ENCODE measurements around the gene HDAC4.

DNA sequence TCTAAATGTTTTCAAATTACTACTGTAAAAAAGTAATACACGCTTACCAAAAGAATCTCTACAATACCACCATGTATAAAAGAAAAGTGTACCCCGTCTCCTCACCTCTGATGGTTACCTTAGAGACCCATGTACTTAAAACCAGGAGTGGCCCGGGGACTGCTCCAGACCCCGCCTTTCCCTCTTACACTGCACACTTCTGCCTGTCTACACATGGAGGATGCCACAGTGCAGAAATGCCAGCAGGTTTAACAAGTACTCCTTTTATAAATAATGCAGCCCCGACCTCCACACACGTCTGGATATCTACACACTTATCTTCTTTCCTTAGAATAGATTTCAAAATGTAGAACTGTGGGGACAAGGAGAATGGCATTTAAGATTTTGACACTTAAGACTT is 5.3 kb downstream of the HDAC4 start:
- TF ChIP-seq, protein P1, sequence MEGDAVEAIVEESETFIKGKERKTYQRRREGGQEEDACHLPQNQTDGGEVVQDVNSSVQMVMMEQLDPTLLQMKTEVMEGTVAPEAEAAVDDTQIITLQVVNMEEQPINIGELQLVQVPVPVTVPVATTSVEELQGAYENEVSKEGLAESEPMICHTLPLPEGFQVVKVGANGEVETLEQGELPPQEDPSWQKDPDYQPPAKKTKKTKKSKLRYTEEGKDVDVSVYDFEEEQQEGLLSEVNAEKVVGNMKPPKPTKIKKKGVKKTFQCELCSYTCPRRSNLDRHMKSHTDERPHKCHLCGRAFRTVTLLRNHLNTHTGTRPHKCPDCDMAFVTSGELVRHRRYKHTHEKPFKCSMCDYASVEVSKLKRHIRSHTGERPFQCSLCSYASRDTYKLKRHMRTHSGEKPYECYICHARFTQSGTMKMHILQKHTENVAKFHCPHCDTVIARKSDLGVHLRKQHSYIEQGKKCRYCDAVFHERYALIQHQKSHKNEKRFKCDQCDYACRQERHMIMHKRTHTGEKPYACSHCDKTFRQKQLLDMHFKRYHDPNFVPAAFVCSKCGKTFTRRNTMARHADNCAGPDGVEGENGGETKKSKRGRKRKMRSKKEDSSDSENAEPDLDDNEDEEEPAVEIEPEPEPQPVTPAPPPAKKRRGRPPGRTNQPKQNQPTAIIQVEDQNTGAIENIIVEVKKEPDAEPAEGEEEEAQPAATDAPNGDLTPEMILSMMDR (IDR thresholded peaks at IDR 0.05; ENCODE audit: insufficient read depth, low read length): no peak
- TF ChIP-seq, protein P2, sequence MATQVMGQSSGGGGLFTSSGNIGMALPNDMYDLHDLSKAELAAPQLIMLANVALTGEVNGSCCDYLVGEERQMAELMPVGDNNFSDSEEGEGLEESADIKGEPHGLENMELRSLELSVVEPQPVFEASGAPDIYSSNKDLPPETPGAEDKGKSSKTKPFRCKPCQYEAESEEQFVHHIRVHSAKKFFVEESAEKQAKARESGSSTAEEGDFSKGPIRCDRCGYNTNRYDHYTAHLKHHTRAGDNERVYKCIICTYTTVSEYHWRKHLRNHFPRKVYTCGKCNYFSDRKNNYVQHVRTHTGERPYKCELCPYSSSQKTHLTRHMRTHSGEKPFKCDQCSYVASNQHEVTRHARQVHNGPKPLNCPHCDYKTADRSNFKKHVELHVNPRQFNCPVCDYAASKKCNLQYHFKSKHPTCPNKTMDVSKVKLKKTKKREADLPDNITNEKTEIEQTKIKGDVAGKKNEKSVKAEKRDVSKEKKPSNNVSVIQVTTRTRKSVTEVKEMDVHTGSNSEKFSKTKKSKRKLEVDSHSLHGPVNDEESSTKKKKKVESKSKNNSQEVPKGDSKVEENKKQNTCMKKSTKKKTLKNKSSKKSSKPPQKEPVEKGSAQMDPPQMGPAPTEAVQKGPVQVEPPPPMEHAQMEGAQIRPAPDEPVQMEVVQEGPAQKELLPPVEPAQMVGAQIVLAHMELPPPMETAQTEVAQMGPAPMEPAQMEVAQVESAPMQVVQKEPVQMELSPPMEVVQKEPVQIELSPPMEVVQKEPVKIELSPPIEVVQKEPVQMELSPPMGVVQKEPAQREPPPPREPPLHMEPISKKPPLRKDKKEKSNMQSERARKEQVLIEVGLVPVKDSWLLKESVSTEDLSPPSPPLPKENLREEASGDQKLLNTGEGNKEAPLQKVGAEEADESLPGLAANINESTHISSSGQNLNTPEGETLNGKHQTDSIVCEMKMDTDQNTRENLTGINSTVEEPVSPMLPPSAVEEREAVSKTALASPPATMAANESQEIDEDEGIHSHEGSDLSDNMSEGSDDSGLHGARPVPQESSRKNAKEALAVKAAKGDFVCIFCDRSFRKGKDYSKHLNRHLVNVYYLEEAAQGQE (IDR thresholded peaks at IDR 0.05; ENCODE audit: insufficient replicate concordance, low read depth): no peak
- TF ChIP-seq POLR2AphosphoS5 (IDR thresholded peaks at IDR 0.05; ENCODE audit: low read depth): no peak
- no peak for TF ChIP-seq SPI1 (IDR thresholded peaks at IDR 0.05; ENCODE audit: borderline replicate concordance, low read depth)
- no peak for TF ChIP-seq GABPA (IDR thresholded peaks at IDR 0.05; ENCODE audit: low read depth)

Measured in HL-60 (cell line).